Stimulated activated CD4-positive, alpha-beta T cell treated with anti-CD3 and anti-CD28 coated beads, Interleukin-12 subunit alpha, Interleukin-12 subunit beta, amount 100 ng/mL, for 4 hours (primary cell): ENCODE results near the gene TAF4B.
"Not testable (repeated sequence)": the region's sequence is repeated elsewhere in the genome, so short reads cannot be mapped to it uniquely, and the experiment has no call there.

ENCODE experiments used
- DNase-seq: peaks from one replicate; pipeline ENCODE4 v3.0.0-alpha.2; 2020

The TAF4B gene, protein sequence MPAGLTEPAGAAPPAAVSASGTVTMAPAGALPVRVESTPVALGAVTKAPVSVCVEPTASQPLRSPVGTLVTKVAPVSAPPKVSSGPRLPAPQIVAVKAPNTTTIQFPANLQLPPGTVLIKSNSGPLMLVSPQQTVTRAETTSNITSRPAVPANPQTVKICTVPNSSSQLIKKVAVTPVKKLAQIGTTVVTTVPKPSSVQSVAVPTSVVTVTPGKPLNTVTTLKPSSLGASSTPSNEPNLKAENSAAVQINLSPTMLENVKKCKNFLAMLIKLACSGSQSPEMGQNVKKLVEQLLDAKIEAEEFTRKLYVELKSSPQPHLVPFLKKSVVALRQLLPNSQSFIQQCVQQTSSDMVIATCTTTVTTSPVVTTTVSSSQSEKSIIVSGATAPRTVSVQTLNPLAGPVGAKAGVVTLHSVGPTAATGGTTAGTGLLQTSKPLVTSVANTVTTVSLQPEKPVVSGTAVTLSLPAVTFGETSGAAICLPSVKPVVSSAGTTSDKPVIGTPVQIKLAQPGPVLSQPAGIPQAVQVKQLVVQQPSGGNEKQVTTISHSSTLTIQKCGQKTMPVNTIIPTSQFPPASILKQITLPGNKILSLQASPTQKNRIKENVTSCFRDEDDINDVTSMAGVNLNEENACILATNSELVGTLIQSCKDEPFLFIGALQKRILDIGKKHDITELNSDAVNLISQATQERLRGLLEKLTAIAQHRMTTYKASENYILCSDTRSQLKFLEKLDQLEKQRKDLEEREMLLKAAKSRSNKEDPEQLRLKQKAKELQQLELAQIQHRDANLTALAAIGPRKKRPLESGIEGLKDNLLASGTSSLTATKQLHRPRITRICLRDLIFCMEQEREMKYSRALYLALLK

DNA sequence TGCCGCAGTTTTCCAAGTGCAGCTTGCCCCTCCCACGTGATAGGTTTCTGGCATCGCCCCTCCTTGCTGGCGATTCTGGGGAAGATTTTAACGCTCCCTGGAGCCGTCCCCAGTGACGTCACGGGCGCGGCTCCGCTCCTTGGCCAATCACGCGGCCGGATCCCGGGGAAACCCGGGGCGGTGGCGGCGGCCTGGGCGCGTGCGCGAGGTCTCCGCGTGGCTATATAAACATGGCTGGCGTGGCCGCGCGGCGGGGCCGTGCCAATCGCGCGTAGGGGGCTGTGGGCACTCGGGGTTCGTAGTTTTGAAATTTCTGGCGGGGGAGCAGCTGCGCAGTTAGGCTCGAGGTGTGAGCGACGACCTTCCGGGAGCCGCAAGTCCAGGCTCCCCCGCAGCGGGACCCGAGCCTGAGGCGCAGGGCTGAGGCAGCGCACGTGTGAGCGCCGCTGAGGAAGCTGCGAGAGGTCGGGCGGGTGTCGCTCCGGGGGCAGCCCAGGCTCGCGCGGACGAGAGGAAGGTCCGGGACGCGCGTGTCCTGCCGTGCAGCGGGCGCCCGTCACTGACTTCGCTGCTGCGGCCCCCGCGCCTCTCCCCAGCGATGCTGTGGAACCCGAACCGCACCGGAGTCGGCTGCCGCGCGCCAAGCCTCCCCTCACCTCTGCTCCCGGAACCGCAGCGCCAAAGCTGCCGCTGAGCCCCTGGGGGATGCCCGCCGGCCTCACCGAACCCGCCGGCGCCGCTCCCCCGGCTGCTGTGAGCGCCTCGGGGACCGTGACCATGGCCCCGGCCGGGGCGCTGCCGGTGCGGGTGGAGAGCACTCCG is at the start of gene TAF4B:
TAF4B (plus strand) TSS at position 217 of the 822 bp plus-strand sequence; CDS start at position 706, 489 bp downstream.
- peak; percentile 95 for DNase-seq

DNA sequence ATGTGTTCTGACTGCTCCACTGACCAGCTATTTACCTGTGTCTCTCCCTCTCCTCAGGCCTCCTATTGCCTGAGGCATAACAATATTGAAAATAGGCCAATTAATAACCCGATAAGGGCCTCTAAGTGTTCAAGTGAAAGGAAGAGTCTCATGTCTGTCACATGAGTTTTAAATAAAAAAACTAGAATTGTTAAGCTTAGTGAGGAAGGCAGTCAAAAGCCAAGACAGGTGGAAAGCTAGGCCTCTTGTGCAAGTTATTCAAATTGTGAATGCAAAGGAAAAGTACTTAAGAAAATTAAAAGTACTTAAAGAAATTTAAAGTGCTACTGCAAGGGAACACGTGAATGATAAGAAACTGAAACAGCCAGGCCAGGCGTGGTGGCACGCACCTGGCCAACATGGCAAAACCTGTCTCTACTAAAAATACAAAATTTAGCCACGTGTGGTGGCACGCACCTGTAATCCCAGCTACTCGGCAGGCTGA is 44.9 kb upstream of the TAF4B start:
- no peak for DNase-seq

DNA sequence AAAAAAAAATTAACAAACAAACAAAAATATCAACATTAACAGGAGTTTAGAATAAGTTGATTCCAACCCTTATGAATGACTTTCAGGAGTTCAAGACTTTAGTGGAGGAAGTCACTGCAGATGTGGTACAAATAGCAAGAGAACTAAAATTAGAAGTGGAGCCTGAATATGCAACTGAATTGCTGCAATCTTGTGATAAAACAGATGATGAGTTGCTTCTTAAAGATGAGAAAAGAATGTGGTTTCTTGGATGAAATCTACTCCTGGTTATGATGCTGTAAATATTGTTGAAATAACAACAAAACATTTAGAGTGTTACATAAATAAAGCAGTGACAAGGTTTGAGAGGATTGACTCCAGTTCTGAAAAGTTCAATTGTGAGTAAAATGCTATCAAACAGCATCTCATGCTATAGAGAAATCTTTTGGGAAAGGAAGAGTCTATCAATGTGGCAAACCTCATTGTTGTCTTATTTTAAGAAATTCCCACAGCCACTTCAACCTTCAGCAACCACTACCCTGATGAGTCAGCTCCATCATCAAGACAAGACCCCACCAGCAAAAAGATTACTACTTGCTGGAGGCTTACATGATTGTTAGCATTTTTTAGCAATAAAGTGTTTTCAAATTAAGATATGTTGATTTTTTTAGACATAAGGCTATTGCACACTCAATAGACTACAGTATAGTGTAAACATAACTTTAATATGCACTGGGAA is 42.7 kb upstream of the TAF4B start:
- no peak for DNase-seq

DNA sequence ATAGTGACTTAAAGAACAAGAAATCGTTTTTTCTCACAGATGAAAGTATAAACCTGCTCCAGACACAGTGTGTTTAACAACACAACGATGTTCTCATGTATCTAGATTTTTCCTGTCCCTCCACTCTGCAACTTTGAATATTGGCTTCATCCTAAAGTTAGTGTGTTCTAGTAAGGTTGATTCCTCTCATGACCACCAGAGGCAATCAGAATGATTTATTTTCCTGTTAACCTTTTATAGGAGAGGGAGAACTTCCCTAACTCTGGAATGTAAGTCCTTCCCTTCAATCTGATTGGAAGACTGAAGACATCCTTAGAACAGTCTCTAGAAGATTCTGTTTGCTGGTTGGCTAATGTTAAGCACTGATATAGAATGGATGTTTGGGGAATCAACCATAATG is 41.0 kb upstream of the TAF4B start:
- DNase-seq = no peak

DNA sequence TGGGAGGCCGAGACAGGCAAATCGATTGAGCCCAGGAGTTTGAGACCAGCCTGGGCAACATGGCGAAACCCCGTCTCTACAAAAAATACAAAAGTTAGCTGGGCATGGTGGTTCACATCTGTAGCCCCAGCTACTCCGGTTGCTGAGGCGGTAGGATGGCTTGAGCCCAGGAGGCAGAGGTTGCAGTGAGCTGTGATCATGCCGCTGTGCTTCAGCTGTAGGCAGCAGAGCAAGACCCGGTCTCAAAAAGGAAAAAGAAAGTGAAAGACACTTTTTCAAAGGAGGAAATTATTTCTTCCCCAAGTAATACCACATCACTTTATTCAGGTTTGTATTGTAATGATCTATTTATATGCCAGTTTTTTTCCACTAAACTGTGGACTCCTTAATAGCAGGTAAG is 35.7 kb upstream of the TAF4B start:
- DNase-seq = peak; percentile 28

DNA sequence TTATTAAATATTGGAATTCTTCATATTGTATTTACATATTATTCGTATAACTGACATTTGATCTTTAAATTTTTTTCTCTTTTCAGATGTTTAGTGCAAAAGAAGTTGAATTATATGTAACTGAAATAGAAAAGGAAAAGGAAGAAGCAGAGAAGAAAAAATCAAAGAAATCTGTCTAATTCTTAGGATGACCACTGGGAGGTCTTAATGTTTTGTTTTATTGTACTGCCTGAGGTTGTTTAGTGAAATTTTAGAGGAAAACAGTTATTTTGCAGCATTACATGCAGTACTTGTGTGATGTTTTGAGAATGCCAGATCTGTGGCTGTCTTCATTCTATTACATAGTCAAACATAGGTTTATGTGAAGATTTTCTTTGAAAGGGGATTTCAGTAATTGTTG is 34.0 kb upstream of the TAF4B start:
- DNase-seq = no peak

DNA sequence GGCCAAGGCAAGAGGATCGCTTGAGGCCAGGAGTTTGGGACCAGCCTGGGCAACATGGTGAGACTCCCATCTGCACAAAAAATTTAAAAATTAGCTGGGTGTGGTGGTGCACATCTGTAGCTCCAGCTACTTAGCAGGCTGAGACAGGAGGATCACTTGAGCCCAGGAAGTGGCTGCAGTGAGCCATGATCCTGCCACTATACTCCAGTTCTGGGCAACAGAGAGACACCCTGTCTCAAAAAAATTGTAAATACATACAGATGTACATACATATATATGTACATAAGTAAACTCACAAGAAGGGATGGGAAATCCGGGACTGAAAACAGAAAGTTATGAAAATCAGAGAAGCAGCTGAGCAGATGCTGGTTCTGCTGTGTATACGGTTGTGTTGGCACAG is 29.6 kb upstream of the TAF4B start:
- DNase-seq = no peak

DNA sequence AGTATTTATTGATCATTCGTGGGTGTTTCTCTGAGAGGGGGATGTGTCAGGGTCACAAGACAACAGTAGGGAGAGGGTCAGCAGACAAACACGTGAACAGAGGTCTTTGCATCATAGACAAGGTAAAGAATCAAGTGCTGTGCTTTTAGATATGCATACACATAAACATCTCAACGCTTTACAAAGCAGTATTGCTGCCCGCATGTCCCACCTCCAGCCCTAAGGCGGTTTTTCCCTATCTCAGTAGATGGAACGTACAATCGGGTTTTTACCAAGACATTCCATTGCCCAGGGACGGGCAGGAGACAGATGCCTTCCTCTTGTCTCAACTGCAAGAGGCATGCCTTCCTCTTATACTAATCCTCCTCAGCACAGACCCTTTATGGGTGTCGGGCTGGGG is 24.2 kb upstream of the TAF4B start:
- DNase-seq = not testable (repeated sequence)

DNA sequence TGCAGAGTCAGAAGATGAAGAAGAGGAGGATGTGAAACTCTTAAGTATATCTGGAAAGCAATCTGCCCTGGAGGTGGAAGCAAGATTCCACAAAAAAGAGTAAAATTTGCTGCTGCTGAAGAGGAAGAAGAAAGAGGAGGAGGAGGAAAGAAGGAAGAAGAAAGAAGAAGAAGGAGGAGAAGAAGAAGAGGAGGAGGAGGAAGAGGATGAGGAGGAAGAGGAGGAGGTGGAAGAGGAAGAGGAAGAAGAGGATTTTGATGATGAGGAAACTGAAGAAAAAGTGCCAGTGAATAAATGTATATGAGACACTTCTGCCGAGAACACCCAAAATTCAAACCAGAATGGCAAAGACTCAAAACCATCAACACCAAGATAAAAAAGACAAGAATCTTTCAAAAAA is 20.9 kb upstream of the TAF4B start:
- no peak for DNase-seq

DNA sequence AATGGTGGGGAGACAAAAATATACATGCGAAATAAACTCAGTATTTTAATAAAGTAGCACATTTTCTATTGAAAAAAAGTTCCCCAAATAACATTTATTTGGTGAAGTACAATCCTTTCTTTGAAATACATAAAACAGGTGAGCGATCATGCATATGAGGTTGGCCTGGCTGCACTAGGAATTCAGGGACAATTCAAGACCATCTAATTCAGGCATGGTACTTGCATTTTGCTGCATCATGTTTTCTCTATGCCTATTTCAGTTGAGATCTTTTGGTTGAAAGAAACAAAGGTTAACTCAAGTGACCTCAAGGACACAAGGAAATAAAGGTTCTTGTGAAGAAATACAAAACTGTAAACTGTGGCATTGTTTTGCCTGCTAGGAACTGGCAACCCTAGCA is 19.8 kb upstream of the TAF4B start:
- no peak for DNase-seq

DNA sequence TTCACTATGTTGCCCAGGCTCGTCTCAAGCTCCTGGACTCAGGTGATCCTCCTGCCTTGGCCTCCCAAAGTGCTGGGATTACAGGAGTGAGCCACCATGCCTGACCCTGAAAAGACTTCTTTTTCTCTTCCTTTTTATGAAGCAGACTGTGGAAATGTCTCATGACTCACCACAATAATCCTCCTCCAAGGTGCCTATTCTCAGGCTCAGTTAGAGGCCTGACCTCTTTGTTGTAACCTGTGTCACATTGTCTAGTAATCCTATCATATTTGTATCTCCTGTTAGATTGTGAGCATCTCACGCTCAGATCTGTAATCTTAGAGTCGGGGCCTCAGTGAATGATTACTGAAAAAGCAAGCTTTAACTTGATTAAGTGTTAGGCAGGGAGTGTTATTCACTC is 18.3 kb upstream of the TAF4B start:
- no peak for DNase-seq

DNA sequence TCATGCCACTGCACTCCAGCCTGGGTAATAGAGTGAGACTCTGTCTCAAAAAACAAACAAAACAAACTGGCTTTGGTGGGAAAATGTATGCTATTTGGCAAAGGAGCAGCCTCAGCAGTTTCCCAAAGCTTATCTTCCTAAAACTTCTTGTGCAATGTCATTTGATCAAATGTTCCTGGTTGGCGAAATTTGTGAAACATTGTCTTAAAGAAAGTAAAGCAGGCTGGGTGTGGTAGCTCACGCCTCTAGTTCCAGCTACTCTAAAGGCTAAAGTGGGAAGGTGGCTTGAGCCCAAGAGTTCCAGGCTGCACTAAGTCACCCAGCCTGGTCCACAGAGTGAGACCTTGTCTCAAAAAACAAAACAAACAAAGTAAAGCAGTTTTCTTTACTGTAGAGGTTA is 17.3 kb upstream of the TAF4B start:
- DNase-seq = no peak

DNA sequence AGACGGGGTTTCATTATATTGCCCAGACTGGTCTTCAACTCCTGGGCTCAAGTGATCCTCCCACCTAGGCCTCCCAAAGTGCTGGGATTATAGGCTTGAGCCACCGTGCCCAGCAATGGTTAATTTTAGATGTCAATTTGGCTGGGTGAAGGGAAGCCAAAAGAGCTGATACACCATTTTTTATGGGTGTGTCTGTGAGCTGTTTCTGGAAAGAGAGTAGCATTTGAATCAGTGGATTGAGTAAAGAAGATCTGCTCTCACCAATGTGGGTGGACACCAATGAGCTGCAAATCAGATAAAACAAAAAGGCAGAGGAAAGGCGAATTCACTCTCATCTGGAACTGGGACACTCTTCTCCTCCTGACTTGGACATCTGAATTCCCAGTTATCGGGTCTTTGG is 16.1 kb upstream of the TAF4B start:
- no peak for DNase-seq

DNA sequence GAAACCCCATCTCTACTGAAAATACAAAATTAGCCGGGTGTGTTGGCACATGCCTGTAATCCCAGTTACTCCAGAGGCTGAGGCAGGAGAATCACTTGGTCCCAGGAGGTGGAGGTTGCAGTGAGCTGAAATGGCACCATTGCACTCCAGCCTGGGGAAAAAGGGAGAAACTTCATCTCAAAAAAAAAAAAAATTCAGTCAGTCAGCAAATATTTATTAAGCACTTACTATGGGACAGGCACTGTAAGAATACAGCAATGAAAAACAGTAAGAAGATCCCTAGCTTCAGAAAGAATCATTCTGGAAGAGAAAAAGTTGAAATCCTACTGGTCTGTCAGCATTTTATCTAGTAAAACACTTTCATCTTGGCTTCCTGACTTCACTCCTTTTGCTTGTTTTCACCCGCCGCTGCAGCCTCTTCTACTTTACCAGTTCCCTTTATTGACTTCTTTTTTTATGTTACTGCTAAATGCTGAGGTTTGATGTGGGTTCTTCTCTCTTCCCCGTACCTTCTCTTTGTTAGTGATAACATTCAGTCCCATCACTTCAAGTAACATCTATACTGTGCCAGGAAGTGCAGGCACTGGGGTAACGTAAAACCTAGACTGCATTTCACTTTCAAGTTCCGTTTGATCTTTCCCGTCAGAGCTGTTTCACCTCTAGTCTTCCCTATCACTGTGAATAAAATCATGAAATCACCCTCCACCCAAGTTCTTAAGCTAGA is 10.8 kb upstream of the TAF4B start:
- peak; percentile 3 for DNase-seq

DNA sequence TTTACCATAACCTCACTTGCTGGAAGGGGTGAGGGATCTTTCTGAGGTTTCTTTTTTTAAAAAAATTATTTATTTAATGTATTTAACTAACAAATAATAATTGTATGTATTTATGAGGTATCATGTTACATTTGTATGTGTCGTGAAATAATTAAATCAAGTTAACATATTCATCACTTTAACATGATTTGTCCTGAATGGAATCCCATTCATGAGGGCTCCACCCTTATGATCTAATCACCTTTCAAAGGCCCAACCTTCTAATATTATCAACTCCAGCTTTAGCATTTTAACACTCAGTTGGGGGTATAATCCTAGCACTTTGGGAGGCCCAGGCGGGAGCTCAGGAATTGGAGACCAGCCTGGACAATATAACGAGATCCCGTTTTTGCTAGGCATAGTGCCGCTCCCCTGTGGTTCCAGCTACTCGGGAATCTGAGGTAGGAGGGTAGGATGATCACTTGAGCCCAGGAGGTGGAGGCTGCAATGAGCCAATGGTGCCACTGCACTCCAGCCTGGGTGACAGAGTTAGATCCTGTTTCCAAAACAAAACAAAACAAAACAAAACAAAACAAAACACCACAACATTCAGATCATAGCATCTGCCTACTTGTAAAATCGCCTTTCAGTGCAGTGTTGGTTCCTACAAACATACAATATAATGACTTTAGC is 1.1 kb upstream of the TAF4B start:
- no peak for DNase-seq

DNA sequence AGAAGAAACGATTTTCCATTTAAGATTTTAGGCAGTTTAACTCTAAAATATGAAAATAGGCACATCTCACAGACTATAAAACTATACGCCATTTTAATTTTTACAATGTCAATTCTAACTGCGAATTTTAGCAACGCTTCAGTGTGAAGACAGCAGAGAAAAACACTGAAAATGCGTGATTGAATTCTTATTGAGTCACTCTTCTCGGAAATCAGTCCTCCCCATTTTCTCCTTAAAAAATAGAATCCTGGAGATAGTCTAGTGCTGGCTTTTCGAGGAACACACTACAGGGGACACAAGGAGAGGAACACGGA is 373 bp upstream of the TAF4B start:
- DNase-seq = no peak

DNA sequence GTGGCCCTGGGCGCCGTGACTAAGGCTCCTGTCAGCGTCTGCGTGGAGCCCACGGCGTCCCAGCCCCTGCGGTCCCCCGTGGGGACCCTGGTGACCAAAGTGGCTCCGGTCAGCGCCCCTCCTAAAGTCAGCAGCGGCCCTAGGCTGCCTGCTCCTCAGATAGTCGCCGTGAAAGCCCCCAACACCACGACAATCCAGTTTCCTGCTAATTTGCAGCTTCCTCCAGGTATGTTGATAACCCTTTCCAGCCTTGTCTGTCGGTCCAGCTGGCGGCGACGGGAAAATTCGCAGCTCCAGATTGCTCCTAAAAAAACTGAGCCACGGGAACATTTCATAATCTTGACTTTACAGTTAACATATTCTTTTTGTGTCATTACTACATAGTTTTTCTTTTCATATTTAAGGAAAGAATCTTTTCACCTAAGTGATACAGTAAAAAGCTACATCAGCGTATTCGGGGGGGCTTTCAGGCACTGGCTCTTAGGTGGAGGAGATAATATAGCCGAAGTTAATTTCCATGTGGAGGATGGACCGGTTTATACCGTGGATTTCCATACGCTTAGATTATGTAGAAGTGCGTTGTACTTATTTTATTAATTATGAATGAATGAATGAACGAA is 916 bp downstream of the TAF4B start:
- DNase-seq = no peak

DNA sequence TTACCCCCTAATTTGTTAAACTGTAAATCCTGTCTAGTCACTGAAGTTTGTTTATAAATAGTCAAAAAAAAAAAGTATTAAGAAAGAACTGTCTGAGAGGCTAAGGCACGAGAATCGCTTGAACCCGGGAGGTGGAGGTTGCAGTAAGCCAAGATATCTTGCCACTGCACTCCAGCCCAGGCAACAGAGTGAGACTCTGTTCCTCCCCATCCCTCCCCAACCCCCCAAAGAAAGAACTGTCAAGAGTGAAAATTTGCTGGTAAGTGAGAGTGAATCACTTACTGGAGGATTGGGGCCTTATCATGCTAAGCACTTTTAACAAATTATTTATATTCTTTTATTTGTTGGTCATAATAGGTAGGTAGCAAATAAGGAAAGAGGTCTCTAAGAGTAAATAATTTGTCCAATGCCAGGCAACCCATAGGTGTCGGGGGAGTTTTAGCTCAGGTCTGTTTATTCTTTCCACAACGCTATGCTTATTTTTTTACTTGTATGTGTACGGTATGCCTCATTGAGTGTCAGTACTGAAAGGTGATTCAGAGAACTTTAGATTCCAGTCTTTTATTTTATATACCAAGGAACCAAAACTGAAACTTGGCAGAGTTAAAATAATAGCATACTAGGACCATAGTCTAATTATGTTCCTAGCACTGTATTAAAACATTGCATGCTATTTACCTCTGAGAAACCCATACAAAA is 2.5 kb downstream of the TAF4B start:
- no peak for DNase-seq

DNA sequence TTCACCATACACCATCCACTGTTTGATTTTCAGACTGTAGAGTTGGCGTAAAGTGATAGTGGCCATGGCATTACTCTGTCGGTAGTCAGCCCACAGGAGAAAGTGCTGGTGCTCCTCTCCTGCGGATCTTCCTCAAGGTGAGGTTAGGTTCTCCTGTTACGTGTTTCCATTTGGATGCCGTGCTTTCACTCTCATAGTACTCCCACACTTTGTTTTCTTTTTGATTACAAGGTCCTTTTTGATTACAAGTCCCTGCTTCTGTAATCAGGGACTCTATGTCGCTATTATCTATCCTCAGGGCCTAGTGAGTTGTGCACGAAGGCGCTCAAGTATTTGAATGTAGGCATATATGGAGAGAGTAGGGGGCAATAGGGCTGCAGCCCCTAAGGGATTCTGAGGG is 4.3 kb downstream of the TAF4B start:
- DNase-seq = no peak

DNA sequence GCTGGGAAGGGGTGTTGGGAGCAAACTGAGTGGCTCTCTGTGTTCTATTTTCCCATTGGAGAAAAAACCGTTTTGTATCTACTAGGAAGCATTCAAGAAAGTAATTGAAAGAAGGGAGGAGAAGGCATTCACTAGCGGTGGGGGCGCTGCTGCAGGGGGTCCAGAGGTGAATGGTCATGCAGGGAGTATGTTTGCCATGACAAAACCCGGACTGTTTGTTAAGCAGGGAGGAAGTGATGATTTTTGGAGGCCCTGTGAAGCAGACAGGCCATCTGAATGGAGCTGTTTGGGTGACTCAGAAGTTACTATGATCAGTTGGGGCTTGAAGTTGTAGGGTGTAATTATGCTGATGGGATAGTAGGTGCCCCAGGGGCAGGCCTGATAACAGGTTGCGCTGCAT is 7.0 kb downstream of the TAF4B start:
- no peak for DNase-seq
